ENCODE results near the gene HERPUD1.

DNA sequence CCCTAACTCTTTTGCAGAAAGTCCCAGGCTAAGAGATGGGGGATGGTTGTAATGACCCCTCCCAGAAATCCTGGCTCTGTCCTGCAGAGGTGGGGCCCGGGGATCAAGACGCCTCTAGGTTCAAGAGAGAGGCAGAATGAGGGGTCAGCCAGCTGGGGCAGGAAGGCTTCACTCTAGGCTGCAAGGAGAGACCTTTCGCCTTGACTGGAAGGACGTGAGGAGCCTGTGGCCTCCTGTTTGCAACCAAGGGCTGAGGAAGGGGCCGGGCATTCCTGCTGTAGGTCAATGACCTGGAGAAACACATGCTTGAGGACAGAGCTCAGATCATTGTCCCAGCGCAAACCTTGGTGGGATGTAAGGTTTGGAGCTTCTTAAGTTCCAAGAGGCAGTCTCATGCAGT is 21.1 kb downstream of the HERPUD1 start:
- TF ChIP-seq TAF1 (IDR thresholded peaks at IDR 0.05; ENCODE audit: control insufficient read depth, extremely low read depth, insufficient read depth, low read length, severe bottlenecking) (no peak), PCBP1 (IDR thresholded peaks at IDR 0.05; ENCODE audit: low read depth, low read length, poor library complexity, severe bottlenecking) (no peak), ILK (tag; IDR thresholded peaks at IDR 0.05; ENCODE audit: borderline replicate concordance, low read depth) (no peak), TCF7 (IDR thresholded peaks at IDR 0.05; ENCODE audit: borderline replicate concordance) (no peak), SMAD1 (IDR thresholded peaks at IDR 0.05; ENCODE audit: low read depth, low read length, partially characterized antibody) (no peak), ZNF24 (IDR thresholded peaks at IDR 0.05) (no peak), NRF1 (conservative IDR thresholded peaks at IDR 0.05 in 1 of 2, IDR thresholded peaks at IDR 0.05 in 1 of 2) (no peak), BRF2 (IDR thresholded peaks at IDR 0.05; ENCODE audit: borderline replicate concordance, insufficient read depth, insufficient read length) (no peak), CTBP1 (IDR thresholded peaks at IDR 0.05; ENCODE audit: borderline replicate concordance) (no peak)
